CD4-positive, alpha-beta T cell treated with Interleukin-2 at 100 ng/mL for 4 hours (primary cell): ENCODE results near the gene USP2.

ENCODE experiments used
- DNase-seq: peaks from one replicate; pipeline ENCODE4 v3.0.0-alpha.2; 2020; ENCODE audit warnings: low spot score

USP2 gene

GRCh38 chr11:119363081-119363850 lies 18.2 kb downstream of the USP2 start:
- DNase-seq, result no peak

- DNase-seq, result no peak
These were observed 18.8 kb downstream of the USP2 start for GRCh38 chr11:119362741-119363080.

GRCh38 chr11:119361941-119362725 lies 19.4 kb downstream of the USP2 start:
- no peak for DNase-seq

- no peak for DNase-seq
These were observed 20.3 kb downstream of the USP2 start for GRCh38 chr11:119361056-119361787.

- no peak for DNase-seq
These were observed 21.9 kb downstream of the USP2 start for GRCh38 chr11:119359365-119360214.

GRCh38 chr11:119357074-119357473 lies 24.4 kb downstream of the USP2 start:
- DNase-seq, result no peak

GRCh38 chr11:119356349-119357031 lies 25.0 kb downstream of the USP2 start:
- peak; percentile 65 for DNase-seq

- no peak for DNase-seq
These were observed 26.2 kb downstream of the USP2 start for GRCh38 chr11:119355091-119355843.

- no peak for DNase-seq
These were observed 28.6 kb downstream of the USP2 start for GRCh38 chr11:119352857-119353260.

GRCh38 chr11:119351232-119351631 lies 30.3 kb downstream of the USP2 start:
- DNase-seq, result no peak

GRCh38 chr11:119350302-119350701 lies 31.2 kb downstream of the USP2 start:
- DNase-seq, result no peak

GRCh38 chr11:119347940-119348605 lies 33.4 kb downstream of the USP2 start:
- no peak for DNase-seq

- DNase-seq, result no peak
These were observed 34.2 kb downstream of the USP2 start for GRCh38 chr11:119347242-119347641.

- no peak for DNase-seq
These were observed 34.9 kb downstream of the USP2 start, which contains the start of gene MFRP for GRCh38 chr11:119346605-119347004. Gene MFRP, minus strand, starts transcription at chr11:119346705. Its CDS starts 192 bp downstream, at chr11:119346513.

- no peak for DNase-seq
These were observed 35.8 kb downstream of the USP2 start for GRCh38 chr11:119345685-119346084.

- DNase-seq, result no peak
These were observed 37.0 kb downstream of the USP2 start for GRCh38 chr11:119344291-119345010.

- DNase-seq, result no peak
These were observed 37.8 kb downstream of the USP2 start for GRCh38 chr11:119343726-119344125.

GRCh38 chr11:119342362-119343130 lies 38.9 kb downstream of the USP2 start:
- no peak for DNase-seq

GRCh38 chr11:119342023-119342300 lies 39.5 kb downstream of the USP2 start:
- no peak for DNase-seq
